GM21423 (cell line): Measurements from ENCODE around the gene FAM107B.

Experiments
- ATAC-seq: cut with Tn5 transposase; IDR thresholded peaks from one replicate; pipeline ENCODE4 v1.9.1; 2021; ENCODE audit warnings: mild to moderate bottlenecking, moderate library complexity; ENCODE audit not compliant: unreplicated experiment

The FAM107B gene

GRCh38 chr10:14563359-14563940 lies 211.2 kb downstream of the FAM107B start:
- no peak for ATAC-seq

GRCh38 chr10:14563076-14563336 lies 211.7 kb downstream of the FAM107B start:
- ATAC-seq: no peak

- no peak for ATAC-seq
These were observed 212.2 kb downstream of the FAM107B start for GRCh38 chr10:14562218-14563075.

GRCh38 chr10:14560791-14561765 lies 213.6 kb downstream of the FAM107B start:
- no peak for ATAC-seq

GRCh38 chr10:14560274-14560673 lies 214.4 kb downstream of the FAM107B start:
- no peak for ATAC-seq

- no peak for ATAC-seq
These were observed 216.7 kb downstream of the FAM107B start for GRCh38 chr10:14558025-14558424.

GRCh38 chr10:14557567-14557966 lies 217.1 kb downstream of the FAM107B start:
- no peak for ATAC-seq

GRCh38 chr10:14556285-14556956 lies 218.3 kb downstream of the FAM107B start:
- peak; percentile 63 for ATAC-seq

GRCh38 chr10:14555807-14556206 lies 218.9 kb downstream of the FAM107B start:
- ATAC-seq: no peak

- ATAC-seq: no peak
These were observed 220.0 kb downstream of the FAM107B start for GRCh38 chr10:14554491-14555205.

- ATAC-seq: no peak
These were observed 220.6 kb downstream of the FAM107B start for GRCh38 chr10:14554091-14554490.

GRCh38 chr10:14553448-14553847 lies 221.2 kb downstream of the FAM107B start:
- no peak for ATAC-seq

GRCh38 chr10:14552015-14552414 lies 222.7 kb downstream of the FAM107B start:
- ATAC-seq: no peak

GRCh38 chr10:14550471-14550981 lies 224.2 kb downstream of the FAM107B start:
- no peak for ATAC-seq

- no peak for ATAC-seq
These were observed 225.2 kb downstream of the FAM107B start for GRCh38 chr10:14549496-14549895.

GRCh38 chr10:14548970-14549369 lies 225.7 kb downstream of the FAM107B start:
- ATAC-seq: no peak

- no peak for ATAC-seq
These were observed 226.2 kb downstream of the FAM107B start for GRCh38 chr10:14548474-14548873.

GRCh38 chr10:14547816-14548215 lies 226.9 kb downstream of the FAM107B start:
- ATAC-seq: no peak

- ATAC-seq: no peak
These were observed 228.9 kb downstream of the FAM107B start for GRCh38 chr10:14545827-14546226.

- no peak for ATAC-seq
These were observed 230.8 kb downstream of the FAM107B start for GRCh38 chr10:14543904-14544210.
